Epidermal melanocyte (primary cell): Measurements from ENCODE around the gene CADPS.

Experiments
- DNase-seq: peaks from one replicate; pipeline ENCODE4 v3.0.0; 2011; ENCODE audit warnings: low spot score; ENCODE audit not compliant: insufficient read length

Gene CADPS

GRCh38 chr3:62873761-62874710, 1.2 kb downstream of the CADPS start:
- no peak for DNase-seq

GRCh38 chr3:62873451-62873760, 1.8 kb downstream of the CADPS start:
- no peak for DNase-seq

GRCh38 chr3:62872318-62872717, 2.9 kb downstream of the CADPS start:
- DNase-seq, result no peak

- no peak for DNase-seq
Observed at GRCh38 chr3:62870321-62870720, 4.9 kb downstream of the CADPS start.

GRCh38 chr3:62863648-62864047, 11.6 kb downstream of the CADPS start:
- no peak for DNase-seq

GRCh38 chr3:62859203-62859791, 15.9 kb downstream of the CADPS start:
- DNase-seq, result no peak

- DNase-seq, result no peak
Observed at GRCh38 chr3:62845996-62846395, 29.2 kb downstream of the CADPS start.

GRCh38 chr3:62843508-62843907, 31.7 kb downstream of the CADPS start:
- DNase-seq, result no peak

- no peak for DNase-seq
Observed at GRCh38 chr3:62839748-62840147, 35.5 kb downstream of the CADPS start.

- no peak for DNase-seq
Observed at GRCh38 chr3:62837145-62837787, 38.0 kb downstream of the CADPS start.

- no peak for DNase-seq
Observed at GRCh38 chr3:62835554-62836236, 39.5 kb downstream of the CADPS start.

GRCh38 chr3:62833538-62833937, 41.7 kb downstream of the CADPS start:
- DNase-seq, result no peak

- no peak for DNase-seq
Observed at GRCh38 chr3:62832553-62832952, 42.7 kb downstream of the CADPS start.

- no peak for DNase-seq
Observed at GRCh38 chr3:62830727-62831322, 44.4 kb downstream of the CADPS start.

- no peak for DNase-seq
Observed at GRCh38 chr3:62827550-62827949, 47.7 kb downstream of the CADPS start.

GRCh38 chr3:62824965-62825592, 50.1 kb downstream of the CADPS start:
- DNase-seq, result no peak

- no peak for DNase-seq
Observed at GRCh38 chr3:62823461-62824050, 51.7 kb downstream of the CADPS start.

GRCh38 chr3:62822905-62823304, 52.3 kb downstream of the CADPS start:
- DNase-seq, result no peak

GRCh38 chr3:62818347-62818746, 56.9 kb downstream of the CADPS start:
- DNase-seq, result no peak

- DNase-seq, result no peak
Observed at GRCh38 chr3:62817678-62818077, 57.5 kb downstream of the CADPS start.

- DNase-seq, result no peak
Observed at GRCh38 chr3:62815981-62816380, 59.2 kb downstream of the CADPS start.
